Caco-2 (cell line): ENCODE data around the gene ZNF266. TPM values are rescaled to one million over a fixed set of nuclear protein-coding genes. Genes with fewer than 3 reads are reported as not detected.

Experiments used
- BruUV-seq: library from RNA; stranded (reverse); fragments of 400-500 nt; replicated peaks from 2 replicates; lab custom pipeline; 2021; lab: Mats Ljungman, UMichigan
- CTCF ChIA-PET: fragments of 300-600 bp; sonication (Branson Sonifier 250); formaldehyde crosslinking; loops from one replicate; lab custom pipeline; 2022; ENCODE audit warnings: antibody characterized with exemption; lab: Charles Lee
- POLR2A ChIA-PET: fragments of 300-600 bp; sonication (Branson Sonifier 250); formaldehyde crosslinking; loops from one replicate; lab custom pipeline; 2022; ENCODE audit warnings: antibody characterized with exemption; lab: Charles Lee
- DNase-seq, 2 experiments: peaks; one replicate each; pipeline versions ENCODE4 v3.0.0 to v3.0.0-alpha.2; 2020 to 2022
- H3K27me3 ChIP-seq: replicated peaks from 2 replicates; pipeline ENCODE4 v1.6.0; 2011; ENCODE audit warnings: low read length; ENCODE audit not compliant: control insufficient read depth, insufficient read depth
- H3K36me3 ChIP-seq: 2 replicates; pipeline ENCODE4 v1.5.1; 2011; ENCODE audit warnings: low read length; ENCODE audit not compliant: control insufficient read depth, insufficient read depth
- H3K4me1 ChIP-seq: fragments of 250-450 bp; sonication (Bioruptor Pico); 2 replicates; pipeline ENCODE4 v1.5.1; 2020; ENCODE audit warnings: mild to moderate bottlenecking
- H3K4me3 ChIP-seq: 2 replicates; pipeline ENCODE4 v1.5.1; 2011; ENCODE audit warnings: low read depth, mild to moderate bottlenecking, control low read depth, low read length
- H3K9me3 ChIP-seq: fragments of 250-450 bp; sonication (Bioruptor Pico); 2 replicates; pipeline ENCODE4 v1.5.1; 2020; ENCODE audit warnings: mild to moderate bottlenecking, moderate library complexity
- H3K27ac Mint-ChIP-seq: one replicate; pipeline ENCODE4 v1.8.0; 2022; ENCODE audit warnings: mixed read lengths; ENCODE audit not compliant: unreplicated experiment
- H3K27me3 Mint-ChIP-seq: one replicate; pipeline ENCODE4 v1.8.0; 2022; ENCODE audit warnings: mixed read lengths; ENCODE audit not compliant: insufficient read depth, unreplicated experiment
- H3K36me3 Mint-ChIP-seq: one replicate; pipeline ENCODE4 v1.8.0; 2022; ENCODE audit warnings: mild to moderate bottlenecking, mixed read lengths; ENCODE audit not compliant: insufficient read depth, unreplicated experiment
- H3K4me1 Mint-ChIP-seq: one replicate; pipeline ENCODE4 v1.8.0; 2022; ENCODE audit warnings: low read depth, mixed read lengths; ENCODE audit not compliant: unreplicated experiment
- H3K4me3 Mint-ChIP-seq: one replicate; pipeline ENCODE4 v1.8.0; 2022; ENCODE audit warnings: mild to moderate bottlenecking, moderate library complexity, mixed read lengths; ENCODE audit not compliant: unreplicated experiment
- H3K9me3 Mint-ChIP-seq: one replicate; pipeline ENCODE4 v1.8.0; 2022; ENCODE audit warnings: mixed read lengths; ENCODE audit not compliant: unreplicated experiment
- CTCF ChIP-seq, 2 experiments: fragments of 200-600 bp in 1 of 2; IDR thresholded peaks; 1 replicate in 1 of 2; 2 replicates in 1 of 2; pipeline versions ENCODE4 v1.5.1 to v1.8.0; 2011 to 2022; ENCODE audit warnings: antibody characterized with exemption in 1 of 2, control low read depth in 1 of 2, inconsistent platforms in 1 of 2, low read depth in 1 of 2, low read length in 1 of 2, mild to moderate bottlenecking in 1 of 2, moderate library complexity in 1 of 2; ENCODE audit not compliant: insufficient read depth in 1 of 2, severe bottlenecking in 1 of 2, unreplicated experiment in 1 of 2
- intact Hi-C: fragments of 100-400 bp; cut with micrococcal nuclease; formaldehyde crosslinking; loops from one replicate; pipeline ENCODE4 v1.10.0; 2022; ENCODE audit not compliant: unreplicated experiment
- total RNA-seq: library from RNA; stranded (reverse); gene quantifications from 2 replicates; pipeline ENCODE4 v1.2.3, GENCODE V29; 2022

ZNF266 gene
- total RNA-seq, 1 experiment from 2014 or later: 20.4 TPM

- no peak for TF ChIP-seq CTCF (IDR thresholded peaks at IDR 0.05; ENCODE audit: insufficient read depth in 1 of 2, low read depth in 1 of 2, low read length in 1 of 2, severe bottlenecking in 1 of 2, unreplicated experiment in 1 of 2)
- DNase-seq: no peak
- H3K27me3 ChIP-seq: no peaks in the 10 kb centered on the region
Measured at GRCh38 chr19:9413240-9413954, 22.0 kb downstream of the ZNF266 start.

GRCh38 chr19:9407827-9408226, 27.5 kb downstream of the ZNF266 start:
- peaks cover 10% of the 10 kb centered on the region for H3K9me3 ChIP-seq
- POLR2A ChIA-PET: no interaction called here
- no peaks in the 10 kb centered on the region for H3K27me3 Mint-ChIP-seq

More at GRCh38 chr19:9413240-9413954, 22.0 kb downstream of the ZNF266 start:
- ChIA-PET POLR2A (no interaction called here), CTCF (no interaction called here)
- H3K9me3 ChIP-seq: peaks cover 32% of the 10 kb centered on the region
- Mint-ChIP-seq H3K27me3 (no peaks in the 10 kb centered on the region), H3K4me3 (no peak overlapping the region), H3K9me3 (peaks cover 38% of the 10 kb centered on the region), H3K27ac (no peak overlapping the region), H3K36me3 (peaks cover 53% of the 10 kb centered on the region), H3K4me1 (no peaks in the 10 kb centered on the region)
- no peak overlapping the region for H3K4me3 ChIP-seq
- H3K36me3 ChIP-seq: peaks cover 3% of the 10 kb centered on the region; the same call in 1 of the 2 replicates
- BruUV-seq: no TSS peak
- no peaks in the 10 kb centered on the region for H3K4me1 ChIP-seq
- intact Hi-C loops: no loop called here

GRCh38 chr19:9406798-9407352, 28.5 kb downstream of the ZNF266 start:
- H3K4me3 ChIP-seq: no peak overlapping the region
- no peaks in the 10 kb centered on the region for H3K36me3 ChIP-seq
- no peak for TF ChIP-seq CTCF (IDR thresholded peaks at IDR 0.05; ENCODE audit: insufficient read depth in 1 of 2, low read depth in 1 of 2, low read length in 1 of 2, severe bottlenecking in 1 of 2, unreplicated experiment in 1 of 2)
- POLR2A ChIA-PET: no interaction called here
- H3K4me1 ChIP-seq: no peaks in the 10 kb centered on the region
- H3K27me3 ChIP-seq: no peaks in the 10 kb centered on the region
- Mint-ChIP-seq H3K9me3 (peaks cover 29% of the 10 kb centered on the region), H3K4me1 (no peaks in the 10 kb centered on the region), H3K27me3 (no peaks in the 10 kb centered on the region), H3K4me3 (no peak overlapping the region), H3K27ac (no peak overlapping the region), H3K36me3 (no peaks in the 10 kb centered on the region)
- DNase-seq: no peak
- CTCF ChIA-PET: no interaction called here
- no TSS peak for BruUV-seq
- H3K9me3 ChIP-seq: peaks cover 4% of the 10 kb centered on the region; the same call in 1 of the 2 replicates
- intact Hi-C loops: no loop called here

More at GRCh38 chr19:9407827-9408226, 27.5 kb downstream of the ZNF266 start:
- Histone ChIP-seq H3K27me3 (no peaks in the 10 kb centered on the region), H3K36me3 (no peaks in the 10 kb centered on the region), H3K4me3 (no peak overlapping the region), H3K4me1 (no peaks in the 10 kb centered on the region)
- CTCF ChIA-PET: no interaction called here
- H3K4me1 Mint-ChIP-seq: no peaks in the 10 kb centered on the region
- no peak overlapping the region for H3K4me3 Mint-ChIP-seq
- peaks cover 29% of the 10 kb centered on the region for H3K9me3 Mint-ChIP-seq
- no peak for TF ChIP-seq CTCF (IDR thresholded peaks at IDR 0.05; ENCODE audit: insufficient read depth in 1 of 2, low read depth in 1 of 2, low read length in 1 of 2, severe bottlenecking in 1 of 2, unreplicated experiment in 1 of 2)
- intact Hi-C loops: no loop called here
- BruUV-seq: no TSS peak
- peaks cover under 1% of the 10 kb centered on the region for H3K36me3 Mint-ChIP-seq
- no peak overlapping the region for H3K27ac Mint-ChIP-seq
- no peak for DNase-seq
